SK-N-SH (cell line): ENCODE measurements around the gene HS6ST1. TPM values are rescaled to one million over a fixed set of nuclear protein-coding genes. Genes with fewer than 3 reads are reported as not detected.

Experiments used
- CTCF ChIA-PET: fragments of 300-600, 350-600 bp; formaldehyde crosslinking; extraction: SDS; loops from one replicate; lab custom pipeline; 2021; lab: Yijun Ruan, JAX
- POLR2A ChIA-PET: fragments of 350-600 bp; sonication (Branson Sonifier 250); formaldehyde crosslinking; extraction: SDS; loops from one replicate; lab custom pipeline; 2020; ENCODE audit warnings: antibody characterized with exemption, inconsistent platforms; lab: Yijun Ruan, JAX
- DNase-seq: peaks from one replicate; pipeline ENCODE4 v3.0.0; 2012
- H2AFZ ChIP-seq: fragments of 200-600 bp; sonication (generic); 2 replicates; pipeline ENCODE4 v1.8.1; 2016; ENCODE audit warnings: antibody characterized with exemption, mild to moderate bottlenecking, low read depth
- H3F3A ChIP-seq: fragments of 200-600 bp; sonication (generic); replicated peaks from 2 replicates; pipeline ENCODE3; 2016; ENCODE audit warnings: antibody characterized with exemption, mild to moderate bottlenecking; ENCODE audit not compliant: insufficient read depth
- H3K27ac ChIP-seq, 2 experiments: fragments of 200-500 bp in 1 of 2; fragments of 200-600 bp in 1 of 2; sonication (Bioruptor generic) in 1 of 2; sonication (generic), shearing (Covaris generic) in 1 of 2; 2 replicates each; pipeline versions ENCODE4 v1.5.1 to v1.6.1; 2014 to 2016; ENCODE audit warnings: low read depth in 2 of 2, inconsistent platforms in 1 of 2, low read length in 1 of 2, mild to moderate bottlenecking in 1 of 2, mixed read lengths in 1 of 2
- H3K27me3 ChIP-seq: fragments of 200-600 bp; sonication (generic), shearing (Covaris generic); 2 replicates; pipeline ENCODE4 v1.6.1; 2016; ENCODE audit warnings: mixed run types; ENCODE audit not compliant: insufficient read depth
- H3K36me3 ChIP-seq, 2 experiments: fragments of 200-500 bp in 1 of 2; fragments of 200-600 bp in 1 of 2; sonication (Bioruptor generic) in 1 of 2; sonication (generic) in 1 of 2; replicated peaks in 1 of 2; 2 replicates each; pipeline versions ENCODE3 to v1.5.1; 2014 to 2016; ENCODE audit warnings: low read length in 1 of 2, mild to moderate bottlenecking in 1 of 2; ENCODE audit not compliant: insufficient read depth in 2 of 2, control insufficient read depth in 1 of 2
- H3K4me1 ChIP-seq, 2 experiments: fragments of 200-500 bp in 1 of 2; fragments of 200-600 bp in 1 of 2; sonication (Bioruptor generic) in 1 of 2; sonication (generic), shearing (Covaris generic) in 1 of 2; 2 replicates each; pipeline versions ENCODE4 v1.5.1 to v1.6.1; 2014 to 2016; ENCODE audit warnings: low read depth in 1 of 2, low read length in 1 of 2, mixed run types in 1 of 2; ENCODE audit not compliant: insufficient read depth in 2 of 2, control insufficient read depth in 1 of 2
- H3K4me2 ChIP-seq: fragments of 200-600 bp; sonication (generic), shearing (Covaris generic); 2 replicates; pipeline ENCODE4 v1.6.1; 2017; ENCODE audit warnings: mixed run types
- H3K4me3 ChIP-seq, 2 experiments: fragments of 200-500 bp in 1 of 2; fragments of 200-600 bp in 1 of 2; sonication (Bioruptor generic) in 1 of 2; sonication (generic), shearing (Covaris generic) in 1 of 2; 2 replicates each; pipeline versions ENCODE4 v1.5.1 to v1.8.1; 2014 to 2016; ENCODE audit warnings: low read depth in 2 of 2, inconsistent platforms in 1 of 2, low read length in 1 of 2, mild to moderate bottlenecking in 1 of 2, mixed read lengths in 1 of 2, moderate library complexity in 1 of 2
- H3K79me2 ChIP-seq: fragments of 200-600 bp; sonication (generic); 2 replicates; pipeline ENCODE4 v1.8.1; 2017; ENCODE audit warnings: mild to moderate bottlenecking; ENCODE audit not compliant: insufficient read depth
- H3K9ac ChIP-seq: fragments of 200-600 bp; sonication (generic); 2 replicates; pipeline ENCODE4 v1.6.1; 2017; ENCODE audit warnings: mixed run types
- H3K9me2 ChIP-seq: fragments of 200-600 bp; sonication (generic); 2 replicates; pipeline ENCODE4 v1.6.1; 2017; ENCODE audit warnings: mixed run types
- H3K9me3 ChIP-seq: fragments of 200-600 bp; sonication (generic); 2 replicates; pipeline ENCODE4 v1.6.1; 2017; ENCODE audit warnings: mixed run types, mild to moderate bottlenecking, moderate library complexity
- H4K20me1 ChIP-seq: fragments of 200-600 bp; sonication (generic); 2 replicates; pipeline ENCODE4 v1.6.1; 2017; ENCODE audit warnings: mild to moderate bottlenecking, mixed run types; ENCODE audit not compliant: insufficient read depth
- CHD2 ChIP-seq: fragments of 150-350 bp; IDR thresholded peaks from 2 replicates; pipeline ENCODE4 v1.6.1; 2018; ENCODE audit warnings: low read length; ENCODE audit not compliant: partially characterized antibody
- EZH2phosphoT487 ChIP-seq: fragments of 200-600 bp; sonication (generic); IDR thresholded peaks from 2 replicates; pipeline ENCODE4 v1.6.1; 2017; ENCODE audit warnings: low read depth, mixed run types, mild to moderate bottlenecking, antibody characterized with exemption, moderate library complexity, borderline replicate concordance
- FOXJ3 ChIP-seq: sonication (generic); formaldehyde crosslinking; IDR thresholded peaks from 2 replicates; pipeline ENCODE4 v1.5.1; 2020; ENCODE audit warnings: mild to moderate bottlenecking, missing genetic modification reagents
- GABPA ChIP-seq: IDR thresholded peaks from 2 replicates; pipeline ENCODE4 v1.4.0; 2012; ENCODE audit warnings: low read depth, mild to moderate bottlenecking
- GATA2 ChIP-seq: sonication (generic); formaldehyde crosslinking; IDR thresholded peaks from 2 replicates; pipeline ENCODE4 v1.5.0; 2020; ENCODE audit warnings: mild to moderate bottlenecking, missing genetic modification reagents
- IRF3 ChIP-seq: fragments of 150-350 bp; IDR thresholded peaks from 2 replicates; pipeline ENCODE4 v1.6.1; 2016; ENCODE audit warnings: mild to moderate bottlenecking, low read depth, low read length
- JUND ChIP-seq: IDR thresholded peaks from 2 replicates; pipeline ENCODE4 v1.4.0; 2012
- MEF2A ChIP-seq: IDR thresholded peaks from 2 replicates; pipeline ENCODE4 v1.4.0; 2012; ENCODE audit warnings: low read depth, borderline replicate concordance
- MXI1 ChIP-seq: IDR thresholded peaks from 2 replicates; pipeline ENCODE4 v1.6.1; 2012; ENCODE audit warnings: mild to moderate bottlenecking, low read depth, low read length, improper control_type of control experiment
- NFIC ChIP-seq: IDR thresholded peaks from 2 replicates; pipeline ENCODE4 v1.4.0; 2012; ENCODE audit warnings: borderline replicate concordance
- PBX3 ChIP-seq: IDR thresholded peaks from 2 replicates; pipeline ENCODE4; 2012
- RFX5 ChIP-seq: IDR thresholded peaks from 2 replicates; pipeline ENCODE4 v1.6.1; 2012; ENCODE audit warnings: mild to moderate bottlenecking, improper control_type of control experiment, low read length
- TAF1 ChIP-seq: IDR thresholded peaks from 2 replicates; pipeline ENCODE4 v1.6.1; 2012; ENCODE audit warnings: low read depth, mild to moderate bottlenecking, low read length, moderate library complexity, borderline replicate concordance
- TEAD4 ChIP-seq: IDR thresholded peaks from 2 replicates; pipeline ENCODE4 v1.4.0; 2012; ENCODE audit warnings: mild to moderate bottlenecking, borderline replicate concordance; ENCODE audit not compliant: insufficient read depth
- YY1 ChIP-seq: IDR thresholded peaks from 2 replicates; pipeline ENCODE4 v1.4.0; 2012; ENCODE audit warnings: low read depth, mild to moderate bottlenecking
- WGBS: methylation state at CpG from one replicate; pipeline ENCODE4 v1.1.6; 2017; ENCODE audit warnings: low lambda C conversion rate; 5-methylcytosine and 5-hydroxymethylcytosine counted together
- polyA plus RNA-seq, 3 experiments: library from polyadenylated mRNA; depleted of rRNA; stranded (reverse); fragments of >200 nt; gene quantifications; 2 replicates each; pipeline ENCODE4 v1.2.3, GENCODE V29; 2012
- TF ChIP-seq, protein P1 (sequence below): IDR thresholded peaks from 2 replicates; pipeline ENCODE4 v1.4.0; 2012; ENCODE audit warnings: low read depth, borderline replicate concordance
- TF ChIP-seq, protein P2 (sequence below): IDR thresholded peaks from 2 replicates; pipeline ENCODE4 v1.4.0; 2012; ENCODE audit warnings: low read depth
- TF ChIP-seq, protein P3 (sequence below): fragments of 150-350 bp; IDR thresholded peaks from 2 replicates; pipeline ENCODE4 v1.6.1; 2017; ENCODE audit warnings: antibody characterized with exemption, low read length, low read depth, borderline replicate concordance
- TF ChIP-seq, protein P4 (sequence below): IDR thresholded peaks from 2 replicates; pipeline ENCODE4 v1.6.1; 2012; ENCODE audit warnings: mild to moderate bottlenecking, low read depth, low read length, moderate library complexity

The HS6ST1 gene
- polyA plus RNA-seq, 1 of the 3 experiments (the other 2 are of a cell fraction) = 5.9 TPM

DNA sequence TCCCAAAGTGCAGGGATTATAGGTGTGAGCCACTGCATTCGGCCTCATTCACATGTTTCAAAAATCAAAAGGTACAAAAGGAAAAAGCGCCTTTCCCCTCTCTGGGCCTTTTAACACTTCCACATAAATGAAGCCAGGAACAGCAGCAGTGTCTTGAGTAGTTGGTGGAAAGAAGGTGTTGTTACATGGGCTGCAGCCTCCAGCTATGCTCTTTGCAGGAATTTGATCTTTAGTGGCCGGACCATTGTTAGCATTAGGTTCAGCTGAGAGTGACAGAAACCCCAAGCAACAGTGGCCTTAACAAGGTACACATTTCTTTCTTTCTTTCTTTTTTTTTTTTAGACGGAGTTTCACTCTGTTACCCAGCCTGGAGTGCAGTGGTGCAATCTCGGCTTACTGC, 59.1 kb downstream of the HS6ST1 start:
- H4K20me1 ChIP-seq = no peaks in the 10 kb centered on the region
- H3K9ac ChIP-seq = no peak overlapping the region
- POLR2A ChIA-PET = no interaction called here
- H3K36me3 ChIP-seq = no peaks in the 10 kb centered on the region
- WGBS = 83% methylated on average over 5 of the region's 5 CpGs
- H3K9me3 ChIP-seq = no peaks in the 10 kb centered on the region
- TF ChIP-seq JUND (no peak), EZH2phosphoT487 (no peak), FOXJ3 (CRISPR knock-in tag) (no peak), GATA2 (CRISPR knock-in tag) (no peak), TEAD4 (no peak), MEF2A (no peak), PBX3 (no peak), TAF1 (no peak), IRF3 (no peak), NFIC (no peak)
- TF ChIP-seq, protein P1, sequence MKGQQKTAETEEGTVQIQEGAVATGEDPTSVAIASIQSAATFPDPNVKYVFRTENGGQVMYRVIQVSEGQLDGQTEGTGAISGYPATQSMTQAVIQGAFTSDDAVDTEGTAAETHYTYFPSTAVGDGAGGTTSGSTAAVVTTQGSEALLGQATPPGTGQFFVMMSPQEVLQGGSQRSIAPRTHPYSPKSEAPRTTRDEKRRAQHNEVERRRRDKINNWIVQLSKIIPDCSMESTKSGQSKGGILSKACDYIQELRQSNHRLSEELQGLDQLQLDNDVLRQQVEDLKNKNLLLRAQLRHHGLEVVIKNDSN = no peak
- TF ChIP-seq, protein P2, sequence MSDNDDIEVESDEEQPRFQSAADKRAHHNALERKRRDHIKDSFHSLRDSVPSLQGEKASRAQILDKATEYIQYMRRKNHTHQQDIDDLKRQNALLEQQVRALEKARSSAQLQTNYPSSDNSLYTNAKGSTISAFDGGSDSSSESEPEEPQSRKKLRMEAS = no peak
- no peak for DNase-seq
- CTCF ChIA-PET = no interaction called here
- no peaks in the 10 kb centered on the region for H3K27me3 ChIP-seq
- H3K79me2 ChIP-seq = no peaks in the 10 kb centered on the region
- H2AFZ ChIP-seq = no peak overlapping the region
- no peaks in the 10 kb centered on the region for H3F3A ChIP-seq
- H3K4me2 ChIP-seq = no peak overlapping the region
- no peak overlapping the region for H3K4me3 ChIP-seq
- H3K27ac ChIP-seq = no peak overlapping the region
- H3K9me2 ChIP-seq = no peaks in the 10 kb centered on the region
- no peaks in the 10 kb centered on the region for H3K4me1 ChIP-seq

DNA sequence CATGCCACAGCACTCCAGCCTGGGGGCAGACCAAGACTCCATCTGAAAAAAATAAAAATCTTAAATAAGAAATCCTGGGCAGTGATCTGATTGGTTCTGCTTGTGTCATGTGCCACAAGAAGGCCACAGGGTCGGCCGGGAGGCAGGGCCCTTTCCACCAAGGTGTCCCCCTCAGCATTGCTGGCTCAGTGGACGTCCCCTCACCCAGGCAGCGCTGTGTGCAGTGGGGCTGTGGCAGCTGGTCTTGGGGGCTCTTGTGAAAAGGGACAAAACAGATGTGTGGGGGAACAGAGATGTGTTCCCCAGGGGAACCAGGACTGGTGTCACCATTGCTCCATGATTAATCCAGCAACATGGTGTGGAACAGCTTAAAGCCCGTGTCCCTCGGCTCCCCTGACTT, 60.5 kb downstream of the HS6ST1 start:
- CTCF ChIA-PET = interaction anchor here (1.1 to 1.8 kb wide), 2 partner anchors 24 to 195 kb away, joined by 3 to 7 read pairs; no protein-coding TSS in a partner anchor
- Histone ChIP-seq H3K4me2 (no peak overlapping the region), H2AFZ (no peak overlapping the region), H3F3A (no peaks in the 10 kb centered on the region), H4K20me1 (no peaks in the 10 kb centered on the region), H3K9me2 (no peaks in the 10 kb centered on the region), H3K4me3 (no peak overlapping the region), H3K79me2 (no peaks in the 10 kb centered on the region), H3K4me1 (no peaks in the 10 kb centered on the region), H3K27me3 (no peaks in the 10 kb centered on the region), H3K36me3 (no peaks in the 10 kb centered on the region), H3K27ac (no peak overlapping the region), H3K9me3 (no peaks in the 10 kb centered on the region), H3K9ac (no peak overlapping the region)
- DNase-seq = no peak
- POLR2A ChIA-PET = no interaction called here
- WGBS = 89% methylated on average over 6 of the region's 6 CpGs
- no peak for TF ChIP-seq FOXJ3 (CRISPR knock-in tag)
- TF ChIP-seq RFX5 = no peak
- no peak for TF ChIP-seq GABPA
- no peak for TF ChIP-seq YY1
- TF ChIP-seq CHD2 = no peak
- TF ChIP-seq EZH2phosphoT487 = no peak
- TF ChIP-seq JUND = no peak
- TF ChIP-seq, protein P3, sequence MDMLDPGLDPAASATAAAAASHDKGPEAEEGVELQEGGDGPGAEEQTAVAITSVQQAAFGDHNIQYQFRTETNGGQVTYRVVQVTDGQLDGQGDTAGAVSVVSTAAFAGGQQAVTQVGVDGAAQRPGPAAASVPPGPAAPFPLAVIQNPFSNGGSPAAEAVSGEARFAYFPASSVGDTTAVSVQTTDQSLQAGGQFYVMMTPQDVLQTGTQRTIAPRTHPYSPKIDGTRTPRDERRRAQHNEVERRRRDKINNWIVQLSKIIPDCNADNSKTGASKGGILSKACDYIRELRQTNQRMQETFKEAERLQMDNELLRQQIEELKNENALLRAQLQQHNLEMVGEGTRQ = no peak
- no peak for TF ChIP-seq MXI1
- TF ChIP-seq, protein P4, sequence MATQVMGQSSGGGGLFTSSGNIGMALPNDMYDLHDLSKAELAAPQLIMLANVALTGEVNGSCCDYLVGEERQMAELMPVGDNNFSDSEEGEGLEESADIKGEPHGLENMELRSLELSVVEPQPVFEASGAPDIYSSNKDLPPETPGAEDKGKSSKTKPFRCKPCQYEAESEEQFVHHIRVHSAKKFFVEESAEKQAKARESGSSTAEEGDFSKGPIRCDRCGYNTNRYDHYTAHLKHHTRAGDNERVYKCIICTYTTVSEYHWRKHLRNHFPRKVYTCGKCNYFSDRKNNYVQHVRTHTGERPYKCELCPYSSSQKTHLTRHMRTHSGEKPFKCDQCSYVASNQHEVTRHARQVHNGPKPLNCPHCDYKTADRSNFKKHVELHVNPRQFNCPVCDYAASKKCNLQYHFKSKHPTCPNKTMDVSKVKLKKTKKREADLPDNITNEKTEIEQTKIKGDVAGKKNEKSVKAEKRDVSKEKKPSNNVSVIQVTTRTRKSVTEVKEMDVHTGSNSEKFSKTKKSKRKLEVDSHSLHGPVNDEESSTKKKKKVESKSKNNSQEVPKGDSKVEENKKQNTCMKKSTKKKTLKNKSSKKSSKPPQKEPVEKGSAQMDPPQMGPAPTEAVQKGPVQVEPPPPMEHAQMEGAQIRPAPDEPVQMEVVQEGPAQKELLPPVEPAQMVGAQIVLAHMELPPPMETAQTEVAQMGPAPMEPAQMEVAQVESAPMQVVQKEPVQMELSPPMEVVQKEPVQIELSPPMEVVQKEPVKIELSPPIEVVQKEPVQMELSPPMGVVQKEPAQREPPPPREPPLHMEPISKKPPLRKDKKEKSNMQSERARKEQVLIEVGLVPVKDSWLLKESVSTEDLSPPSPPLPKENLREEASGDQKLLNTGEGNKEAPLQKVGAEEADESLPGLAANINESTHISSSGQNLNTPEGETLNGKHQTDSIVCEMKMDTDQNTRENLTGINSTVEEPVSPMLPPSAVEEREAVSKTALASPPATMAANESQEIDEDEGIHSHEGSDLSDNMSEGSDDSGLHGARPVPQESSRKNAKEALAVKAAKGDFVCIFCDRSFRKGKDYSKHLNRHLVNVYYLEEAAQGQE = no peak
- no peak for TF ChIP-seq PBX3
